ENCODE measurements around the gene HOXD3.

HOXD3 gene

DNA sequence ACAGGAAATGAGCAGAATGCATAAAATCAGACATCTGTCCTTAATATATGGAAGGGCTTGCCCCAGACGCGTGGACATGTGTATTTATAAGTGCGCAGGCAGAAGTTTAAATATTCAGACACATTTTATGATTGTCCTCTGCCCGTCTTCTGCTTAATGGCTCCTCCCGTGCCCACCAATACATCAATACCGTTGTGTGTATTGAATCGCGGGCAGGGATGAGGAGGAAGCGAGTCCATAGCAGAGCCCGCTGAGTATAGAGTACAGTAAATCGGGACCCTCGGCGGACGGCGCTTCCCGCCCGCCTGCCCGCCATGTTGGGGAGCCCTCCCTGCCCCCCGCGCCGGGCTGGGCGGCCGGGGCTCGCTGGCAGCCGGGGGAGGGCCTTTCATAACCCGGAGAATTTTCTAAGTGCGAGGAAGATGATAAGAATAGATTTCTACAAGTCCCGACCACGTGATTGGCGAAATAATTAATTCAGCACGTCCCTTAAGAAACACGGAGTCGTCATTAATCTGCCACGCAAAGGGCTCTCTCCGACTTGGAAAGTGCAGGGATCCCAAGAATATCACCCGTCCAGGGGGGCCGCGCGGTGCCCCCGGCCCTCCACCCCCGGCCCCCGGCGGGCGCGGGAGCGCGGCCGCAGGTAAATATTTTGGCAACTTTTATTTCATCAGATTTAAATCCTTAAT, at the start of gene HOXD3:
HOXD3 (plus strand) TSS at position 501 of the 692 bp plus-strand sequence. CDS start 11,808 bp downstream, outside the sequence.
- H3K4me3 ChIP-seq (ENCODE audit: low read length), result peak within 1 kb of the TSS; percentile 58
- TF ChIP-seq, protein P1, sequence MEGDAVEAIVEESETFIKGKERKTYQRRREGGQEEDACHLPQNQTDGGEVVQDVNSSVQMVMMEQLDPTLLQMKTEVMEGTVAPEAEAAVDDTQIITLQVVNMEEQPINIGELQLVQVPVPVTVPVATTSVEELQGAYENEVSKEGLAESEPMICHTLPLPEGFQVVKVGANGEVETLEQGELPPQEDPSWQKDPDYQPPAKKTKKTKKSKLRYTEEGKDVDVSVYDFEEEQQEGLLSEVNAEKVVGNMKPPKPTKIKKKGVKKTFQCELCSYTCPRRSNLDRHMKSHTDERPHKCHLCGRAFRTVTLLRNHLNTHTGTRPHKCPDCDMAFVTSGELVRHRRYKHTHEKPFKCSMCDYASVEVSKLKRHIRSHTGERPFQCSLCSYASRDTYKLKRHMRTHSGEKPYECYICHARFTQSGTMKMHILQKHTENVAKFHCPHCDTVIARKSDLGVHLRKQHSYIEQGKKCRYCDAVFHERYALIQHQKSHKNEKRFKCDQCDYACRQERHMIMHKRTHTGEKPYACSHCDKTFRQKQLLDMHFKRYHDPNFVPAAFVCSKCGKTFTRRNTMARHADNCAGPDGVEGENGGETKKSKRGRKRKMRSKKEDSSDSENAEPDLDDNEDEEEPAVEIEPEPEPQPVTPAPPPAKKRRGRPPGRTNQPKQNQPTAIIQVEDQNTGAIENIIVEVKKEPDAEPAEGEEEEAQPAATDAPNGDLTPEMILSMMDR (conservative IDR thresholded peaks at IDR 0.05; ENCODE audit: low read length), result no peak
- DNase-seq (ENCODE audit: low read depth), result peak; percentile 39

DNA sequence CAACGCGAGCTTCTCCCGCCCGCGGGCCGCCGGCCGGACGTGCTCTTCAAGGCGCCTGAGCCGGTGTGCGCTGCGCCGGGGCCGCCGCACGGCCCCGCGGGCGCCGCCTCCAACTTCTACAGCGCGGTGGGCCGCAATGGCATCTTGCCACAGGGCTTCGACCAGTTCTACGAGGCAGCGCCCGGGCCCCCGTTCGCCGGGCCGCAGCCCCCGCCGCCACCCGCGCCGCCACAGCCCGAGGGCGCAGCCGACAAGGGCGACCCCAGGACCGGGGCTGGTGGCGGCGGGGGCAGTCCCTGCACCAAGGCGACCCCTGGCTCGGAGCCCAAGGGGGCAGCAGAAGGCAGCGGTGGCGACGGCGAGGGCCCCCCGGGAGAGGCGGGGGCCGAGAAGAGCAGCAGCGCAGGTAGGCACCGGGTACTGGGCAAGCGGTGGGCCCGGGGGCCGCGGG, 49.4 kb upstream of the HOXD3 start:
- DNase-seq (ENCODE audit: low read depth), result no peak
- TF ChIP-seq, protein P1 (conservative IDR thresholded peaks at IDR 0.05; ENCODE audit: low read length), result no peak
- no peak overlapping the region for H3K4me3 ChIP-seq (ENCODE audit: low read length)

DNA sequence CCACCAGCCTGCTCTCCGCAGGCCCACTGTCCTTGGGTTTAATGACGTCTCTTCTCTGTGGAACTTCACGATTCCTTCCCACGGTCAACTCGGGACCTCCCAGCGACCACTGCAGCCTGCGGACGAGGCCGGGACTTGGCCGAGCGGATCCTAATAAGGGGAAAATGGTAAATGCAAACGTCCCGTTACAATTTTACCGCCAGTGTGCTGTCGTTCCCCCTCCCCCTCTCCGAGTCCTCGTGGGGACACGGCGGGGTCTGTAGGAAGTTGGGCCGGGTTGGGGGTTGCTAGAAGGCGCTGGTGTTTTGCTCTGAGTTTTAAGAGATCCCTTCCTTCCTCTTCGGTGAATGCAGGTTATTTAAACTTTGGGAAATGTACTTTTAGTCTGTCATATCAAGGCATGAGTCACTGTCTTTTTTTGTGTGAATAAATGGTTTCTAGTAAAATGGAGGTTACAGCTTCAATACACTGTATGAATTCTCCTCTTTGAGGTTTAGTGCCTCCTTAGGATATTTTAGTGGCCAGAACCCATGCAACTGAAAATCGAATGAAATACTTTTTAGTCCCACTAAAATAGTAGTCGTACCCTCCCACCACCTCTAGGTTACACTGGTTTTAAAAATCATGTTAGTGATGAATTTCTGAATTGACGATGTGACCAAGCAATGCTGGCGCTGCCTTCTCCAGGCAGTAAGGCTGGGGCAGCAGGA, 47.8 kb upstream of the HOXD3 start:
- DNase-seq (ENCODE audit: low read depth), result no peak
- TF ChIP-seq, protein P1 (conservative IDR thresholded peaks at IDR 0.05; ENCODE audit: low read length), result no peak
- H3K4me3 ChIP-seq (ENCODE audit: low read length), result no peak overlapping the region

DNA sequence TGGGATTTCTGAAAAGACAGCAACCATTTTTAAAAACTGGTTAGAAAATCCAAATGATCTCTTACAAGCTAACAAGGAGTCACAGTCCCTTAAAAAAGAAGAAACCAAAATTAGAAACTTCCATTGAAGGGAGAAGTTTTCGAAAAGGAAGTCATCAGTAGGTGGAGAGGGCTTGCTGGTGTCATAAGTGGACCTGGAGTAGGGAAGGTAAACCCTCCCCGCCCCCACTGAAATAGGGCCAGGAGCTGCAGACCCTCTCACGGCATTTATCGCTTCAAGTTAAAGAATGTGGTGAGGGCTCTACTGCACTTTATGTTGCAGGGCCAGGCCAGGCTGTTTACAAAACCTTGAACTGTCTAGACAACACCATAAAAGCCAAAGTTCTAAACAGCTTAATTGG, 47.2 kb upstream of the HOXD3 start:
- no peak overlapping the region for H3K4me3 ChIP-seq (ENCODE audit: low read length)
- TF ChIP-seq, protein P1 (conservative IDR thresholded peaks at IDR 0.05; ENCODE audit: low read length), result no peak
- no peak for DNase-seq (ENCODE audit: low read depth)

DNA sequence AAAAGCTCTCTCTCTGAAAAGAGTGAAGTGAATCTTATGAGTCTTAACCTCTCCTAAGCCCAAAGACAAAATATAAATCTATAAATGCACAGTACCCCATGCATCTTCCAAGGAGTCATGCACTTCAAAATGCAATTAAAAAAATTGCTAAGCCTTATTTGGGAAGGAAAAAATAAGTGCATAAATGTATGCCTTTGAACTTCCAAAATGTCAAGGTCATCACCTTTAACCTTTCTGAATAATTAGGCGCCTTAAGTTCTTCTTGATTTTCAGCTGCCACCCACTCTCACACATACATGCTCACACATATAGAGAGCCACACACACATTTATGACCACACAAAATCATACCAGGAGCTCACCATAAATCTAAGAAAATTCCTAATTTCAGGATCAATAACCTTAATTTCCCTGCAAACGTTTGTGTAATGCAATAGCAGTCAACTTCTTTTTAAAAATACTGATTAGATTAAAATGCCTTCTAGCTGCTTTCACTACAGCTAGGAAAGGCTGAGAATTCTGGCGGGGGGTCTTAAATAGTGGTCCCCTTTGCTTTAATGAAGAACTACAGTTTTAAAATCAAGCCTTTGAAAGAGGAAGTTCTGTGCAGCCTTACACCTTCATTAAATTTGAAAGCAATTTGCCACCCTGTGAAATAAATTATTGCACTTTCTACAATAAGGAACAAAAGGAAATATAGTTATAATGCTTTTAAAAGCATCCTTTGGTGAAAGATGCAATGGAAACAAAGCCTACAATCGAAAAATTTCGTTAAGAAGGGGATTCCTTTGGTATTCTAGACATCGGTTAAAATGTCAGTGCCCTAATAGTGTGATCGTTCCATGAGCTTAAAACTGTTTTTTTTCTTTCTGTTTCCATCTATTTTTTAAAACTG, 46.4 kb upstream of the HOXD3 start:
- TF ChIP-seq, protein P1 (conservative IDR thresholded peaks at IDR 0.05; ENCODE audit: low read length), result no peak
- DNase-seq (ENCODE audit: low read depth), result no peak
- no peak overlapping the region for H3K4me3 ChIP-seq (ENCODE audit: low read length)

DNA sequence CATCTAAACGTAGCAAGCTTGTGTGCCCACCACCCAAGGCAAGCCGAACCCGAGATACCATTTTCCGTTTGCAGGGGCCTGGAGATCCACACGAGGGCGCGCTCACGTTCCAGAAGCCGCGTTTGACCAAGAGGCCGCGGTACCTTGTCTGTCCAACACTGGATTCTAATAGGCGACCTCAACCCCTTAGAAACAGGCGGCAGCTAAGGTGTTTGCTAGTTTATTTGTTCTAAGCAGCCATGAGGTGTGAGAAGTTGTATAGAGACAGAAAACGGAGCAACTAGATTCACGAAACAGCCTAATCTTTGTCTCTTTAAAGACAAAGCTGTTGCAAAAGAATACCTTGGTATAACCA, 45.8 kb upstream of the HOXD3 start:
- H3K4me3 ChIP-seq (ENCODE audit: low read length), result no peak overlapping the region
- DNase-seq (ENCODE audit: low read depth), result peak; percentile 52
- TF ChIP-seq, protein P1 (conservative IDR thresholded peaks at IDR 0.05; ENCODE audit: low read length), result peak; percentile 83

All from AG10803 (cell line).